ENCODE measurements around the gene SPRY4.

Gene SPRY4

DNA sequence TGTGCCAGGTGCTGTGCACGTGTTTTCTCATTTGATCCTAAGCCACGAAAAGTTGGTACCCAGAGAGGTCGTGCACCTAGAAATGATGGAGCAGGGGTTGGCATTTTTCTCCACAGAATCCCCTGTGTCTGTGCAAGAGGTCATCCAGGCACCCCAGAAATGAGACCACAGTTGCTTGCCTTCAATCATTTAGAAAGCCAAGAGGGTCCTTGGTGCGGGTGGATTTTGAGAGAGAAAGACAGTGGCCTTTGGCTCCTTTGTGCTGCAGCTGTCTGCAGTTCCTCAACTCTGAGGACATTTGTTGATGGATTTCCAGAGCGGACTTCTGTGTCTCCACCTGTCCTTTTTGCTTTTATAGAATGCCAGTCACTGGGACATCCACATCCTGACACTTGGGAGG lies 33.8 kb upstream of the SPRY4 start:
- H4K91ac ChIP-seq (ENCODE audit: low read depth, low read length), result no peak overlapping the region
- peaks cover 17% of the 10 kb centered on the region for H3K79me1 ChIP-seq (ENCODE audit: low read length)
- H2BK12ac ChIP-seq (ENCODE audit: low read length), result no peak overlapping the region
- H3K79me2 ChIP-seq (ENCODE audit: control insufficient read depth, insufficient read depth, low read length, poor library complexity), result peaks cover 5% of the 10 kb centered on the region
- H3K18ac ChIP-seq (ENCODE audit: low read length), result no peak overlapping the region
- H3K9me3 ChIP-seq (ENCODE audit: insufficient read depth, low read depth, low read length), result no peaks in the 10 kb centered on the region
- no peak overlapping the region for H3K27ac ChIP-seq (ENCODE audit: low read depth, low read length)
- H3K4ac ChIP-seq (ENCODE audit: low read depth, low read length), result no peak overlapping the region
- H3K23ac ChIP-seq (ENCODE audit: low read length), result no peak overlapping the region
- DNase-seq, result no peak
- H3K36me3 ChIP-seq (ENCODE audit: control insufficient read depth in 1 of 2, insufficient read depth in 2 of 2, low read length in 2 of 2), result no peaks in the 10 kb centered on the region
- no peak overlapping the region for H3K9ac ChIP-seq (ENCODE audit: low read length)
- H3K4me3 ChIP-seq (ENCODE audit: low read depth, low read length), result no peak overlapping the region
- no peak overlapping the region for H3K14ac ChIP-seq (ENCODE audit: low read length)
- H4K12ac ChIP-seq (ENCODE audit: low read depth, low read length), result no peak overlapping the region
- H3K4me2 ChIP-seq (ENCODE audit: low read length), result no peak overlapping the region
- WGBS (ENCODE audit: extremely low coverage, insufficient coverage, insufficient read length), result no CpG with 5 or more reads among the region's 5 CpGs
- H3K4me1 ChIP-seq (ENCODE audit: control insufficient read depth in 1 of 2, insufficient read depth in 2 of 2, low read length in 2 of 2), result peaks cover 7 to 13% of the 10 kb centered on the region in 2 experiments
- H2AFZ ChIP-seq (ENCODE audit: insufficient read depth, low read length, poor library complexity), result no peak overlapping the region
- H2BK120ac ChIP-seq (ENCODE audit: insufficient read depth, low read length, poor library complexity), result no peak overlapping the region
- peaks cover 5% of the 10 kb centered on the region for H3K27me3 ChIP-seq (ENCODE audit: insufficient read depth, low read length)
- no peak overlapping the region for H2BK5ac ChIP-seq (ENCODE audit: low read depth, low read length, poor library complexity)
- no peak overlapping the region for H4K8ac ChIP-seq (ENCODE audit: low read depth, low read length)
- no peak overlapping the region for H2AK5ac ChIP-seq (ENCODE audit: low read length)

DNA sequence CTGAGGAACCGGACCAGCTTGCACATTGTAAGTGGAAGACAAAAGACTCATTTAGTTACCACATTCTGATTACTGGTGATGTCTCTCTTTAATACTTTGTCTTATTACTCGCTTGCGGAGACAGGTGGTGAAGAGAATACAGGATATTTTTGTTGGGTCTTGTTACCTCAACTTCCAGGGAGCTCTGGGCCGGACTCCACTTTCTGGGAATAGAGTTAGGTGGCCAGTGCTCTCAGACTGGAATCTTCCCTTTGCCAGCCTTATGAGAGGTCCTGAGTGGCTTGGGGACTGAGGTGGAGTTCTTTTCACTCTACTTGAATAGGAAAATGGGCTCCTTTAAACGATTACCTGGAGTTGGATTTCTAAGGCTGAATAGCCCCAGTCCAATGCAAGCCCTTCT lies 33.3 kb upstream of the SPRY4 start:
- no peak overlapping the region for H3K4me3 ChIP-seq (ENCODE audit: low read depth, low read length)
- H2AK5ac ChIP-seq (ENCODE audit: low read length), result no peak overlapping the region
- H3K79me1 ChIP-seq (ENCODE audit: low read length), result peaks cover 14% of the 10 kb centered on the region
- H3K27me3 ChIP-seq (ENCODE audit: insufficient read depth, low read length), result peaks cover 5% of the 10 kb centered on the region
- no peak overlapping the region for H4K12ac ChIP-seq (ENCODE audit: low read depth, low read length)
- no peak overlapping the region for H3K14ac ChIP-seq (ENCODE audit: low read length)
- H4K8ac ChIP-seq (ENCODE audit: low read depth, low read length), result no peak overlapping the region
- H3K4me2 ChIP-seq (ENCODE audit: low read length), result no peak overlapping the region
- no peak overlapping the region for H3K9ac ChIP-seq (ENCODE audit: low read length)
- H3K18ac ChIP-seq (ENCODE audit: low read length), result no peak overlapping the region
- H4K91ac ChIP-seq (ENCODE audit: low read depth, low read length), result no peak overlapping the region
- H3K36me3 ChIP-seq (ENCODE audit: control insufficient read depth in 1 of 2, insufficient read depth in 2 of 2, low read length in 2 of 2), result no peaks in the 10 kb centered on the region
- H3K27ac ChIP-seq (ENCODE audit: low read depth, low read length), result no peak overlapping the region
- H2BK5ac ChIP-seq (ENCODE audit: low read depth, low read length, poor library complexity), result no peak overlapping the region
- no peak overlapping the region for H3K4ac ChIP-seq (ENCODE audit: low read depth, low read length)
- H3K23ac ChIP-seq (ENCODE audit: low read length), result no peak overlapping the region
- no peak overlapping the region for H2BK120ac ChIP-seq (ENCODE audit: insufficient read depth, low read length, poor library complexity)
- WGBS (ENCODE audit: extremely low coverage, insufficient coverage, insufficient read length), result no CpG with 5 or more reads among the region's 5 CpGs
- DNase-seq, result no peak
- H3K9me3 ChIP-seq (ENCODE audit: insufficient read depth, low read depth, low read length), result no peaks in the 10 kb centered on the region
- H3K79me2 ChIP-seq (ENCODE audit: control insufficient read depth, insufficient read depth, low read length, poor library complexity), result peaks cover 5% of the 10 kb centered on the region
- H2BK12ac ChIP-seq (ENCODE audit: low read length), result no peak overlapping the region
- H2AFZ ChIP-seq (ENCODE audit: insufficient read depth, low read length, poor library complexity), result no peak overlapping the region
- peaks cover 7 to 13% of the 10 kb centered on the region in 2 experiments for H3K4me1 ChIP-seq (ENCODE audit: control insufficient read depth in 1 of 2, insufficient read depth in 2 of 2, low read length in 2 of 2)

DNA sequence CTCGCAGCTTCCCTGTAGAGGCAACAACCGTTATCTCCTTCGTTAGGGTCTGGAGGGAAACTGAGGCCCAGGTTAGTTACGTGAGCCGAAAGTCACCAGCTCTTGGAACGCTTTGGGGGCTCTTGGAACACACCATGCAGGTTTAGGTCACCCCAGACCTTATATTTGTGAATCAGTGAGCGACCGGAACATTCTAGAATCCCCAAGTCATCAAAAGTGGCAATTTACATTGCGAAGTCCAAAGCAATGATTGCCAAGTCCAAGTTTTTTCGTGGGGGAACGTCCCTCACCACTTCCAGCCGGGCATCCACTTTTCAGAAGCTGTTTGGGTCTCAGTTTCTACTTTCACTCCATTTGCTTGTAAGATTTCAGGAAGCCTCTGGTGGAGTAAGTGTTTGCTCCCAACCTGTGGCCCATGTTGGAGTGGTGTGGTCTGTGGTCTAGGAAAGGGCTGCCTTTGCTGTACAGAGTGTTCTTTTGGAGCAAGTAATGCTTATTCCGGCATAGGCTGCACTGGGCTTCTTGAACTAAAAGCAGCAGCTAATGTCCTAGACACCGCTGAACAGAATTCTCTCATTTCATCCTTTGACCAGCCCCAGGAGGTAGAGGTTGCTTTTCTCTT lies 32.8 kb upstream of the SPRY4 start:
- no peak overlapping the region for H2AK5ac ChIP-seq (ENCODE audit: low read length)
- H2BK12ac ChIP-seq (ENCODE audit: low read length), result peak overlapping the region; percentile 65
- no CpG with 5 or more reads among the region's 14 CpGs for WGBS (ENCODE audit: extremely low coverage, insufficient coverage, insufficient read length)
- peak overlapping the region; percentile 81 for H3K4me2 ChIP-seq (ENCODE audit: low read length)
- H3K14ac ChIP-seq (ENCODE audit: low read length), result peak overlapping the region; percentile 69
- peak overlapping the region; percentile 51 for H2BK5ac ChIP-seq (ENCODE audit: low read depth, low read length, poor library complexity)
- peaks cover 5 to 10% of the 10 kb centered on the region in 2 experiments for H3K4me1 ChIP-seq (ENCODE audit: control insufficient read depth in 1 of 2, insufficient read depth in 2 of 2, low read length in 2 of 2)
- H3K79me2 ChIP-seq (ENCODE audit: control insufficient read depth, insufficient read depth, low read length, poor library complexity), result peaks cover 5% of the 10 kb centered on the region
- H3K9me3 ChIP-seq (ENCODE audit: insufficient read depth, low read depth, low read length), result no peaks in the 10 kb centered on the region
- no peak for DNase-seq
- H3K36me3 ChIP-seq (ENCODE audit: control insufficient read depth in 1 of 2, insufficient read depth in 2 of 2, low read length in 2 of 2), result no peaks in the 10 kb centered on the region
- no peak overlapping the region for H3K23ac ChIP-seq (ENCODE audit: low read length)
- peak overlapping the region; percentile 68 for H3K4me3 ChIP-seq (ENCODE audit: low read depth, low read length)
- H4K8ac ChIP-seq (ENCODE audit: low read depth, low read length), result peak overlapping the region; percentile 80
- H3K79me1 ChIP-seq (ENCODE audit: low read length), result peaks cover 11% of the 10 kb centered on the region
- H3K27me3 ChIP-seq (ENCODE audit: insufficient read depth, low read length), result peaks cover 5% of the 10 kb centered on the region
- no peak overlapping the region for H3K27ac ChIP-seq (ENCODE audit: low read depth, low read length)
- H4K91ac ChIP-seq (ENCODE audit: low read depth, low read length), result peak overlapping the region; percentile 97
- H3K18ac ChIP-seq (ENCODE audit: low read length), result peak overlapping the region; percentile 72
- H2AFZ ChIP-seq (ENCODE audit: insufficient read depth, low read length, poor library complexity), result peak overlapping the region; percentile 93
- H2BK120ac ChIP-seq (ENCODE audit: insufficient read depth, low read length, poor library complexity), result peak overlapping the region; percentile 87
- no peak overlapping the region for H3K4ac ChIP-seq (ENCODE audit: low read depth, low read length)
- peak overlapping the region; percentile 83 for H4K12ac ChIP-seq (ENCODE audit: low read depth, low read length)
- H3K9ac ChIP-seq (ENCODE audit: low read length), result no peak overlapping the region

DNA sequence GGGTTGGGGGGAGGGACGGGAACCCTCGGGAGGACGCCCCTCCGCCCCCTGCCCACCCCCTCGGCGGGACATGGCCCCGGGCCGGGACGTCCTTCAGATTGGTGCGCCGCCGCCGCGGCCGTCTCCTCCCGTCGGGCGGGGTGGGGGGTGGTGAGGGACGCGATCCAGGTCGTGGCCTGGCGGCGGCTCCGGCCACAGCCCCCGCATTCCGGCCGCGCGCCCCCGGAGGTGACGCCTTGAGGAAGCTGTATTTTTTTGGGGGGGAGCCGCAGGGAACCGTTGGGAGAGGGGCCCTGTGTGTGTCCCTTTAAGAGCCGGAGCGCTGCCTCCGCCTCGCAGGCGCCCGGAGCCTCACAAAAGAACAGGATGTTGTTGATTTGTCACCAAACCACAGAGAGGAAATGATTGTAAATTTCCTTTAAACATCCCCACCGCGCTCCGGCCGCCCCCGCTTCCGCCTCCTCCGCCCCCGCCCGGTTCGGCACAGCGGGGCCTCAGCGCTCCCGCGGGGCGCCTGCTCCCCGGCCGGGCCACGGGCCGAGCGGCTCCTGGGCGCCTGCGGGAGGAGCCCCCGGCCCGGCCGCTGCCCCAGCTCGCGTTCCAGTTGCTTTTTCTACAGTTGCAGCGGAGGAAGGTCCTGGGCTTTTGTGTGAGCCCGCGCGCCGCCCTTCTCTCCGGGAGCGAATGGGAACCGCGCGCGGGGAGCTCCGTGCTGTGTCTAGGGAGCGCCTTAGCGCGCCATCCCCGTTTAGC lies 32.1 kb upstream of the SPRY4 start:
- H2AK5ac ChIP-seq (ENCODE audit: low read length), result no peak overlapping the region
- peak overlapping the region; percentile 100 for H2BK120ac ChIP-seq (ENCODE audit: insufficient read depth, low read length, poor library complexity)
- no peaks in the 10 kb centered on the region for H3K36me3 ChIP-seq (ENCODE audit: control insufficient read depth in 1 of 2, insufficient read depth in 2 of 2, low read length in 2 of 2)
- peaks cover 11% of the 10 kb centered on the region for H3K79me1 ChIP-seq (ENCODE audit: low read length)
- H3K9me3 ChIP-seq (ENCODE audit: insufficient read depth, low read depth, low read length), result no peaks in the 10 kb centered on the region
- H3K27me3 ChIP-seq (ENCODE audit: insufficient read depth, low read length), result peaks cover 5% of the 10 kb centered on the region
- H3K4ac ChIP-seq (ENCODE audit: low read depth, low read length), result peak overlapping the region; percentile 40
- H4K12ac ChIP-seq (ENCODE audit: low read depth, low read length), result peak overlapping the region; percentile 89
- H4K8ac ChIP-seq (ENCODE audit: low read depth, low read length), result peak overlapping the region; percentile 94
- peak overlapping the region; percentile 68 for H3K9ac ChIP-seq (ENCODE audit: low read length)
- H2BK12ac ChIP-seq (ENCODE audit: low read length), result peak overlapping the region; percentile 88
- WGBS (ENCODE audit: extremely low coverage, insufficient coverage, insufficient read length), result no CpG with 5 or more reads among the region's 82 CpGs
- peaks cover 5% of the 10 kb centered on the region for H3K79me2 ChIP-seq (ENCODE audit: control insufficient read depth, insufficient read depth, low read length, poor library complexity)
- no peak overlapping the region for H3K23ac ChIP-seq (ENCODE audit: low read length)
- peak overlapping the region; percentile 95 for H3K18ac ChIP-seq (ENCODE audit: low read length)
- H4K91ac ChIP-seq (ENCODE audit: low read depth, low read length), result peak overlapping the region; percentile 97
- peak overlapping the region; percentile 89 for H2BK5ac ChIP-seq (ENCODE audit: low read depth, low read length, poor library complexity)
- H2AFZ ChIP-seq (ENCODE audit: insufficient read depth, low read length, poor library complexity), result peak overlapping the region; percentile 93
- H3K14ac ChIP-seq (ENCODE audit: low read length), result peak overlapping the region; percentile 96
- peak overlapping the region; percentile 68 for H3K4me3 ChIP-seq (ENCODE audit: low read depth, low read length)
- peak overlapping the region; percentile 81 for H3K4me2 ChIP-seq (ENCODE audit: low read length)
- peak; percentile 56 to 71 for DNase-seq
- peak overlapping the region; percentile 78 for H3K27ac ChIP-seq (ENCODE audit: low read depth, low read length)
- peaks cover 5 to 6% of the 10 kb centered on the region in 2 experiments for H3K4me1 ChIP-seq (ENCODE audit: control insufficient read depth in 1 of 2, insufficient read depth in 2 of 2, low read length in 2 of 2)
